GM23338 (cell line): ENCODE results near the gene DENND4C. TPM values are rescaled to one million over a fixed set of nuclear protein-coding genes. Genes with fewer than 3 reads are reported as not detected.

Experiments used
- ATAC-seq: fragments of 200-7000 bp; cut with Tn5 transposase; 3 replicates; pipeline ENCODE4 v1.9.1; 2020
- DNase-seq: peaks from one replicate; pipeline ENCODE4 v3.0.0-alpha.2; 2015; ENCODE audit warnings: low spot score
- H2AFZ ChIP-seq: fragments of 200-600 bp; sonication (generic); 2 replicates; pipeline ENCODE4 v1.8.0; 2016; ENCODE audit warnings: antibody characterized with exemption, mild to moderate bottlenecking, moderate library complexity
- H3F3A ChIP-seq: fragments of 200-600 bp; sonication (generic); replicated peaks from 2 replicates; pipeline ENCODE4 v1.8.0; 2017; ENCODE audit warnings: antibody characterized with exemption, mixed run types, low read depth
- H3K27ac ChIP-seq: fragments of 200-600 bp; sonication (generic); 2 replicates; pipeline ENCODE4 v1.6.1; 2016; ENCODE audit warnings: low read depth
- H3K27me3 ChIP-seq: fragments of 200-600 bp; sonication (generic); 2 replicates; pipeline ENCODE4 v1.8.0; 2016; ENCODE audit warnings: mild to moderate bottlenecking, mixed run types, moderate library complexity; ENCODE audit not compliant: insufficient read depth
- H3K36me3 ChIP-seq: fragments of 200-600 bp; sonication (generic); 2 replicates; pipeline ENCODE4 v1.8.0; 2016; ENCODE audit warnings: mild to moderate bottlenecking; ENCODE audit not compliant: insufficient read depth
- H3K4me1 ChIP-seq: fragments of 200-600 bp; sonication (generic); 2 replicates; pipeline ENCODE4 v1.8.0; 2016; ENCODE audit warnings: mild to moderate bottlenecking, moderate library complexity; ENCODE audit not compliant: insufficient read depth
- H3K4me2 ChIP-seq: fragments of 200-600 bp; sonication (generic); 2 replicates; pipeline ENCODE4 v1.7.1; 2017; ENCODE audit warnings: mixed run types
- H3K4me3 ChIP-seq: fragments of 200-600 bp; sonication (generic); 2 replicates; pipeline ENCODE4 v1.6.1; 2016; ENCODE audit warnings: mixed run types
- H3K79me2 ChIP-seq: fragments of 200-600 bp; sonication (generic); replicated peaks from 2 replicates; pipeline ENCODE4 v1.8.0; 2017; ENCODE audit warnings: mild to moderate bottlenecking; ENCODE audit not compliant: insufficient read depth
- H3K9me2 ChIP-seq: fragments of 200-600 bp; sonication (generic); 2 replicates; pipeline ENCODE4 v1.8.0; 2017; ENCODE audit not compliant: insufficient read depth
- H4K20me1 ChIP-seq: fragments of 200-600 bp; sonication (generic); replicated peaks from 2 replicates; pipeline ENCODE4 v1.8.0; 2017; ENCODE audit warnings: mild to moderate bottlenecking; ENCODE audit not compliant: insufficient read depth
- H3K27ac Mint-ChIP-seq: 2 replicates; pipeline ENCODE4 v1.8.0; 2020; ENCODE audit warnings: inconsistent platforms, mild to moderate bottlenecking, moderate library complexity, mixed read lengths
- H3K27me3 Mint-ChIP-seq: 3 replicates; pipeline ENCODE4 v1.8.0; 2022; ENCODE audit warnings: low read depth, mild to moderate bottlenecking, moderate library complexity, mixed read lengths, inconsistent platforms; ENCODE audit not compliant: insufficient read depth, poor library complexity
- H3K36me3 Mint-ChIP-seq: 3 replicates; pipeline ENCODE4 v1.8.0; 2021; ENCODE audit warnings: low read depth, mild to moderate bottlenecking, inconsistent platforms, moderate library complexity, mixed read lengths
- H3K4me1 Mint-ChIP-seq: 3 replicates; pipeline ENCODE4 v1.8.0; 2020; ENCODE audit warnings: mild to moderate bottlenecking, inconsistent platforms, mixed read lengths
- H3K4me3 Mint-ChIP-seq: 3 replicates; pipeline ENCODE4 v1.8.0; 2021; ENCODE audit warnings: moderate library complexity, mild to moderate bottlenecking, inconsistent platforms, mixed read lengths
- H3K9me3 Mint-ChIP-seq: 3 replicates; pipeline ENCODE4 v1.8.0; 2020; ENCODE audit warnings: moderate library complexity, mild to moderate bottlenecking, inconsistent platforms, mixed read lengths
- CREB1 ChIP-seq: fragments of 250-450 bp; sonication (Bioruptor Pico); IDR thresholded peaks from 2 replicates; pipeline ENCODE4 v1.5.0; 2020; ENCODE audit warnings: low read depth, mild to moderate bottlenecking, moderate library complexity
- ETS1 ChIP-seq: IDR thresholded peaks from 2 replicates; pipeline ENCODE4 v1.6.1; 2016; ENCODE audit warnings: antibody characterized with exemption
- EZH2 ChIP-seq: fragments of 200-600 bp; sonication (generic); IDR thresholded peaks from one replicate; pipeline ENCODE4 v1.8.0; 2017; ENCODE audit warnings: antibody characterized with exemption, mild to moderate bottlenecking, low read depth; ENCODE audit not compliant: unreplicated experiment
- EZH2phosphoT487 ChIP-seq: fragments of 200-600 bp; sonication (generic); IDR thresholded peaks from one replicate; pipeline ENCODE4 v1.8.1; 2018; ENCODE audit warnings: antibody characterized with exemption; ENCODE audit not compliant: unreplicated experiment
- JUNB ChIP-seq: IDR thresholded peaks from one replicate; pipeline ENCODE4 v1.6.1; 2016; ENCODE audit warnings: antibody characterized with exemption; ENCODE audit not compliant: unreplicated experiment
- NANOG ChIP-seq: IDR thresholded peaks from 2 replicates; pipeline ENCODE4 v1.6.1; 2016; ENCODE audit warnings: antibody characterized with exemption, borderline replicate concordance
- POLR2AphosphoS5 ChIP-seq: IDR thresholded peaks from 2 replicates; pipeline ENCODE4 v1.6.1; 2016; ENCODE audit warnings: antibody characterized with exemption, low read depth
- REST ChIP-seq: IDR thresholded peaks from one replicate; pipeline ENCODE4 v1.6.1; 2018; ENCODE audit warnings: antibody characterized with exemption; ENCODE audit not compliant: unreplicated experiment
- ZNF114 ChIP-seq: fragments of 250-450 bp; sonication (Bioruptor Pico); IDR thresholded peaks from 2 replicates; pipeline ENCODE4 v1.5.0; 2020; ENCODE audit warnings: mild to moderate bottlenecking, moderate library complexity
- ZNF331 ChIP-seq: fragments of 250-450 bp; sonication (Bioruptor Pico); IDR thresholded peaks from 2 replicates; pipeline ENCODE4 v1.5.0; 2020; ENCODE audit warnings: low read depth, mild to moderate bottlenecking, moderate library complexity
- polyA plus RNA-seq: library from polyadenylated mRNA; unstranded; fragments of >200 nt; fragmentation: Nextera tagmentation; extraction: Ambion mirVana; gene quantifications from 2 replicates; pipeline ENCODE4 v1.2.1, GENCODE V29; 2016
- total RNA-seq: library from RNA; depleted of rRNA; stranded (reverse); fragments of >200 nt; shearing (Covaris generic); gene quantifications from 2 replicates; pipeline ENCODE4 v1.2.3, GENCODE V29; 2014

DENND4C gene
- total and polyA plus RNA-seq, 2 experiments from 2014 or later, result 6.4 to 30.8 TPM

- H3K36me3 ChIP-seq, result peaks cover 19% of the 10 kb centered on the region
These were observed 141.4 kb downstream of the DENND4C start for GRCh38 chr9:19371942-19372341.

More at GRCh38 chr9:19371942-19372341, 141.4 kb downstream of the DENND4C start:
- Mint-ChIP-seq H3K36me3 (peaks cover 46% of the 10 kb centered on the region), H3K27me3 (peaks cover 12% of the 10 kb centered on the region), H3K4me3 (no peak overlapping the region), H3K9me3 (no peaks in the 10 kb centered on the region), H3K27ac (no peak overlapping the region), H3K4me1 (peaks cover 5% of the 10 kb centered on the region; the same call in 2 of the 3 replicates)
- ATAC-seq, result peak; percentile 25
- no peaks in the 10 kb centered on the region for H3K4me1 ChIP-seq
- H3K4me2 ChIP-seq, result no peak overlapping the region
- no peaks in the 10 kb centered on the region for H3K27me3 ChIP-seq
- peak overlapping the region; percentile 1; the same call in 1 of the 2 replicates for H3K27ac ChIP-seq
- H4K20me1 ChIP-seq, result peaks cover 9% of the 10 kb centered on the region
- H3K9me2 ChIP-seq, result no peaks in the 10 kb centered on the region
- H2AFZ ChIP-seq, result no peak overlapping the region
- peak; percentile 46 for DNase-seq
- peaks cover 15% of the 10 kb centered on the region for H3F3A ChIP-seq
- TF ChIP-seq POLR2AphosphoS5 (no peak), EZH2 (no peak), REST (no peak), ZNF331 (CRISPR knock-in tag) (no peak), ZNF114 (CRISPR knock-in tag) (no peak), NANOG (no peak), JUNB (no peak), EZH2phosphoT487 (no peak), CREB1 (CRISPR knock-in tag) (no peak), ETS1 (no peak)
- no peak overlapping the region for H3K4me3 ChIP-seq
- H3K79me2 ChIP-seq, result peaks cover under 1% of the 10 kb centered on the region; the same call in 1 of the 2 replicates
